Cortex of kidney (tissue), 1 donor: Measurements from ENCODE around the gene SECTM1.
A peak's percentile ranks its signal among the peaks of the same experiment; 100 is the strongest.

Experiments used
- DNase-seq: peaks from one replicate; lab custom pipeline; 2025; lab: John Stamatoyannopoulos, UW

Gene SECTM1

DNA sequence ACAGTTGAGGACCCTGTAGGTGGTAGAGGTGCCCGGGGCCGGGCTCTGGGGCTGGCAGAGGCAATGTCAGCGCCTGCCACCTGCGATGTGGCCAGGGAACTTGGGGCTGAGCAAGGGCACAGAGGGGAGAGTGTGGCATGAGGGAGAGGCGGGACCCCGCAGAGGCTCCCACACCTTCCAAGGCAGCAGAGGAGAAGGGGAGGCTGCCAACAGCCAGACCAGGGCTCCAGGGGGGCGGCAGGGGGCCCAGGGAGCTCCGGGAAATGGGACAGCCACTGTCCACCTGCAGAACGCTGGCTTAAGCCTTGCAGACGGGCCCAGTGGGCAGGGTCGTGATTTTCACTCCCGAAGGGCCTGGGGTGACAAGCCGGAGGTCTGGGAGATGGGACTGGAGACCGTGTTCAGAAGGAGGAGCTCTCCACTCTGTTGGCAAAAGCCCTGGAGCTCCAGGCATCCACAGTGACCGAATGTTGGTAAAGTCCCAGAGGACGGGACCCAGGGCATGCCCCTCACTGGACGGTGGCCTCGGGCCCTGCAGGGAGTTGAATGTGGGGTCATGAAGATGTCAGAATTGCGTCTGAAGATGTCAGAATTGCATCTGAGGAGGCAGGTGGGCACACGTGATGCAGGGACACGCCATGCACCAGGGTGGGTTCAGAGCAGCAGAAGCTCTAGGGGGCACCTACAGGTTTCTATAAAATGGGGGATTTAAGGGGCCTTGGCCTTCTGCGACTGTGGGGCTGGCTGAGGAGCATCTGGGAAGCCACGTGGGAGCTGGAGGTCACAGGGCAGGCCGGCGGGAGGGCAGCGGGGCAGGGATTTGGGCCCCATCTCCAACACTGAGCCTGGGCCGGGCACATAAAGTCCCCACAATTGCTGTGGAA, 34.8 kb downstream of the SECTM1 start:
- DNase-seq, result no peak

DNA sequence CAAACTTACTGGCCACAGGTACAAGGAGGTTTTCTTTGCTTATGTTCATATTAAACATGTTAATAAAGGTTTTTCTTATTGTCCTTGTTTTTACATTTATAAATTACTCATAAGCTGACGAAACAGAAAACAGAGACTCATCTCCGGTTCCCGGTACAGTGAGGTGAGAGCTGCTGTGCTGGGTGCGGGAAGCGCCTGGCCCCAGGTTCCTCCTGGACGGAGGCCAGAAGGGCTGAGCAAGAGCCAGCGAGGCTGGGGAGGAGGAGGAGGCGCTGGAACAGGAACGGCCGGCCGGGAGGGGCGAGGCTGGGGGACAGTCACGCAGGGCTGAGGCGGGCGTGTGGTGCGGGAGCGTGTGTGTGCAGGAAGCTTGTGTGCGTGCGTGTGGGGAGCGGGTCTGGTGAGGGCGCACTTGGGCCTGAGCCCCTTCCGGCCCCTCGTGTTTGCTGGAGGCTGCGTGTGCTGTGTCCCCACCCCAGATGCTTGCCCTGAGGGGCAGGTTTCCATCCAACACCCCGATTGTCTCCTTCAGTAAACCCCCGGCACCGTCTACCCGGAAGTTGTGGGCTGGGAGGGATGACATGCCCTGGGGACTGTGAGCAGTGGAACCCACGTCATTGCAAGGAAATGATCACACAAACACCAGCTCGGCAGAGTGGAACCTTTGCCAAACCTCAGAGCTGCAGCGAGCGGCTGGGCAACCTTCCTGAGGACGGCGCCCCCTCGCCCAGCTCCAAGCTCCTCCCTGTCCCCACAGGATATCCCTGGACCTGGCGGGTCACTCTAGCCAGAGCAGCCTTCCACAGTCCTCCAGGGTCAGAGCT, 35.6 kb downstream of the SECTM1 start:
- peak; percentile 28 for DNase-seq

DNA sequence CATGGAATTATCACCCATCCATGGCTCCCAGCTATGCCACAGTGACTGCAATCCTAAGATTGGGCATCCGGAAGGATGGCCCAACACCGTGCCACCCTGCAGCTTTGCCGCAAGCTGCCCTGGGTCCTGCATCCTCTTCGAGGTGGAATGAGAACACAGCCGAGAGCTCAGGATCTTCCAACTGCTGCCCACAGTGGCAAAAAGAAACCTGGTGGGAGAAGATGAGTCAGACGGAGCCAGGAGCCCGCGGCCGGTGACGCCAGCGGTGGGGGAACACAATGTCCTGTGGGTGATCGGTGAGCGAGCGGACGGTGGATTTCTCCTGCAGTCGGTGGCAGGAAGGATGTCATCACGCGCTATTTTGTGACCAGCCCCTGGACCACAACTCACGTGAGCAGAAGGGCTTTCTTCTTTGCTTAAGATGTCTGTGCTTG, 36.3 kb downstream of the SECTM1 start:
- no peak for DNase-seq

DNA sequence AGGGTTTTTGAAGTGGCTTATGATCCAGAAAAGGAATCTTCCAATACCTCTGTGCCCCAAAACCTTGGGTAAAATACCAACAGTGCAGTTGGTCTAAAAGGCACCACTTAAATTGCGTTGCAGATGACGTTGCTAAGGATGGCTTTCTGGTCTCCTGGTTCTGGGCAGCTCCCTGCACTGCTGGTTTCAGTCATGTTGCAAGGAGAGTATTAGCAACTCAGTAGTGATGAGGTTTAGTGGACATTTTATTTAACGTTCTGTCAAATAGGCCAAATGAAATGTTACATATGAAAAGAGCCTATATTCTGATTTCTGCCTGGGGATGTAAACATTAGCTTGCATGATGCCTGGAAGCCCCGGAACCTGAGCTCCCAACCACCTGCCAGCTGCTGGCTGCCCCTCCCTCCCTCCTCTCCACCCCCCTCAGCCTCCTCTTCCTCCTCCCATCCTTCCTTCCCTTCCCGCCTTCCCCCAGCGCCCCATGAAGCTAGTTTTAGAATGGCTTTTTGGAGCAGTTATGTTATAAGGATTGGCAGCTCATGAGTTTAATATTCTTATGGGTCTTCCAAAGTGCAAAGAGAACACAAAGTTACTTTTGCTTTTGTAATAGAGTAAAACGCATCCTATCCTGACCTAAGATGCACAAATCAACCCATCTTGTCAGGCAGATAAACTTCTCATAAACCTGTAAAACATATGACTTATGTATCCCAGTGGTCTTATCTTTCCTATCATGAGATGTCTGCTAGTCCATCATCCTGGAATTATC, 36.9 kb downstream of the SECTM1 start:
- no peak for DNase-seq

DNA sequence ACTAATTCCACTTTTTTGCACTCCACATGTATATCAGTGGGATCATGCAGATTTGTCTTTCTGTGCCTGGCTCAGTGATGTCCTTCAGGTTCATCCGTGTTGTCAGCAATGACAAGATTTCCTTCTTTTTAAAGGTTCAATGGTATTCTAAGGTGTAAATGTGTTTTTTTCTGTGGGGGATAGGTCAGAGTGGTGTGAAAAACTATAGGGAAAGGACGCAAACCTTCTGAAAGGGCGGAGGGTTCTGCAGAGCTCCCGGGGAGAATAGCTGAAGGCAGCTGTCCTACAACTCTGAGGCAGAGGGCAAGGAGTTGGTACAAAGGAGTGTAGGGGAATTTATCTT, 38.1 kb downstream of the SECTM1 start:
- DNase-seq, result no peak

DNA sequence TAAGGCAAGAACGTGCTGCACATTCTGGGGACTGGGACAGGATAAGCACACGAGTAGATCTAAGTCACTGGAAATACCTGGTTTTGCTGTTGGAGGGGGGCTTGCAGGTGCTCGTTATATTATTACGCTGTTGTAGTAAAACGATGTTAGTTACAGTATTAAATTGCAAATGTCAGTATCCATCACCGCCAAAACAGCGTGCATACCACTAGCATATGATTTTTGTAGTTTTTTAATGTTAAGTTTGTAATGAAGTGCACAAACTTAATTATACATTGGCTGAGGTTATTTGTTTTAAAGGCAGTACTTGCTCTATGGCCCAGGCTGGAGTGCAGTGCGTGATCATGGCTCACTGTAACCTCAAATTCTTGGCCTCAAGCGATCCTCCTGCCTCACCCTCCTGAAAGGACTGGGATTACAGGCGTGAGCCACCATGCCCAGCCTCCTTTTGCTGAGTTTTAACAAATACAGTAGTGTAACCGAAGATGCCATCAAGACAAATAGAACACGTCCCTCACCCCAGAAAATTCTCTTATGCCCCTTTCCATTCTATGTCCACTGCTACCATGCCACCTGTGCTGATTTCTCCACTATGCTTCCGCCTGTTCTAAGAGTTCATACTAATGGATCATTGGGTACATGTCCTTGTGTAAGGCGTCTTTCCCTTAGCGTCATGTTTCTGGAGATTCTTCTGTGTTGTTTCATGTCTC, 39.3 kb downstream of the SECTM1 start:
- no peak for DNase-seq

DNA sequence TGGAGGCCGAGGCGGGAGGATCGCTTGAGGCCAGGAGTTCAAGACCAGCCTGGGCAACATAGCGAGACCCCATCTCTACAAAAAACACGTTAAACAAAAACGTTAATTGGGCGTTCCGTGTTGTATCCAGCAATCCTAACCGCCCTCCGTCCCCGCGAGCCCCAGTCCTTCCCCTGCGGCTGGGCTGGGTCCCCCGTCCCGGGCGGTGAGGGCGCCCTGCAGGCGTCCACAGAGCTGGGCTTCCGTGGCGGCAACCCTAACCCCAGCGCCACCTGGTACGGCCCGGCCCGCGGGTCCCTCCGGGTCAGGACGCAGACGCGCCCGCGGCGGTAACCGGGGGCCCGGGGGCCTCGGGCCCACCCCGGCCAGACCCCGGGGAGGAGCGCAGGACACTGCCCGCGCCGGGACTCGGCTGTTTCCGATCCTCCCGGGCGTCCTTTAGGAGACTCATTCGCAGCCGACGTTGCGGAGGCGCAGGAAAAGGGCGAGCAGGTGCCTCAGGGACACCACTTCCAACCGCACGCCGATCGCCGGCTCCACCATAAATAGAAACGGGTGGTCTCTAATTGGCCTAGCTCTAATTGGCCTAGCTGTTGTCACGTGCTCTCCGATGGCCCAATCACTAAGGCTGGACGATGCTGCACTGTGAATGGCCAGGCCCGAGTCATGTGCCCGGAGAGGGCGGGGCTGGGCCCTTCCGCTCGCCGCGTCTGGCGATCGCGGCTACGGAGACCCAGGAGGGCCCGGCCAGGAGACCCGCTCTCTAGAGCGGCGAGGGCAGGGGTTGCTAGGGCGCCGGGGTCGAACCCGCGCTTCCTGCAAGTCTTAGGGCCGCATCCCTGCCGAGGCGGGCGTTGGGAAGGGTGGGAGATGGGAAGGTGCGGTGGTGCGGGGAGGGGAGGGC, 41.1 kb downstream of the SECTM1 start:
- no peak for DNase-seq

DNA sequence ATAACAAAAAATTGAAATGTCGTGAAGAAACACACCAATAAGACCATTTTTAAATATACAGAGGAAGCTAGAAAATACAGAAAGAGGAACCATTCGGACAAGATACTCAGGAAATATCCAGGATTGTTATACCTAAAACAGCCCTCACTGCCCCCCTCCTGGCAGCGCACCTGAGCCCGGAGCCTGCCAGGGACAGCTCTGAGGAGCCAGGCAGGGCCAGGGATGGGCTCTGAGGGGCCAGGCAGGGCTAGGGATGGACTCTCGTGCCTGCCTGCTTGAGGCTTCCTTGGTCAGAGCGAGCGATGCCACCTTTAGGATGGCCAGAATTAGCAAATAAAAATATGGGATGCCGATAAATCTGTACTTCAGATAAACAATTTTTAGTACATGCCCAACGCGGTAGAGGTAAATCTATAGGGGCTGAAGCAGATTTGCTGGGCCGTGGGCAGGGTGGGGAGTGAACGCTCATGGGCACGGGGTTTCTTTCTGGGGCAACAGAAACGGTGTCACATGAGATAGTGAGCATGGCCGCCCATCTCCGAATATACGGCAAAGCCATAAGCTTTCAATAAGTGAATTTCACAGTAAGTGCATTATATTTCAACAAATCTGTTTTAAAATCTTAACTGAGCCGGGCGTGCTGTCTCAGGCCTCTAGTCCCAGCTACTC, 41.9 kb downstream of the SECTM1 start:
- no peak for DNase-seq

DNA sequence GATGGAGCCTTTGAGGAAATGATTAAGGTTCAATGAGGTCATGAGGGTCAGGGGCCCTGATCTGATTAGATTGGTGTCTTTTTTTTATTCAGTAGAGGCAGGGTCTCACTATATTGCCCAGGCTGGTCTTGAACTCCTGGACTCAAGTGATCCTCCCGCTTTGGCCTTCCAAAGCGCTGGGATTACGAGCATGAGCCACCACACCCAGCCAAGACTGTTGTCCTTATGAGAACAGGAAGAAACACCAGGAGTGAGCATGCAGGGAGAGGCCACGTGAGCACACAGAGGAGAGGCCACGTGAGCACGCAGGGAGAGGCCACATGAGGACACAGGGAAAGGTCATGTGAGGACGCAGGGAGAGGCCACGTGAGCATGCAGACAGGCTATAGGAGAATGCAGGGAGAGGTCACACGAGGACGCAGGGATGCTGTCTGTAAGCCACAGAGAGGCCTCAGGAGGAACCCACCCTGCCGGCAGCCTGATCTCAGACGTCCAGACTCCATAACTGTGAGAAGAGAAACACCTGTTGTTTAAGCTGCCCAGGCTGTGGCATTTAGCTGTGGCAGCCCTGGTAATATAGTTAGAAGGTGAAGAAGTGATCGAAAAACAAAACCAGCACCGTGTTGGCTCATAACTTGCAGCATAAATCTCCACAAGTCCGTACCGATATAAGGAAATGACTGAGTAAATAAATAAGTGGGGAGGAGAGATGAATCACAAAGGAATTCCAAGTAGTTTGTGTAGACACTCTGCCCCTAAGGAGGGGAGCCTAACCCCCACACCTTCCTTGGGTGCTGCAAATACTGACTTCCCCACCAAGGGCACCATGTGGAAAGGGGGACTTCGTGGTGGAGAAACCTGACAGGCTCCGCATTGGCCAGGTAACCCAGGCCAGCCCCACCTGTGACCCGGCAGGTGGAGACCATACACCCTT, 45.4 kb downstream of the SECTM1 start:
- no peak for DNase-seq

DNA sequence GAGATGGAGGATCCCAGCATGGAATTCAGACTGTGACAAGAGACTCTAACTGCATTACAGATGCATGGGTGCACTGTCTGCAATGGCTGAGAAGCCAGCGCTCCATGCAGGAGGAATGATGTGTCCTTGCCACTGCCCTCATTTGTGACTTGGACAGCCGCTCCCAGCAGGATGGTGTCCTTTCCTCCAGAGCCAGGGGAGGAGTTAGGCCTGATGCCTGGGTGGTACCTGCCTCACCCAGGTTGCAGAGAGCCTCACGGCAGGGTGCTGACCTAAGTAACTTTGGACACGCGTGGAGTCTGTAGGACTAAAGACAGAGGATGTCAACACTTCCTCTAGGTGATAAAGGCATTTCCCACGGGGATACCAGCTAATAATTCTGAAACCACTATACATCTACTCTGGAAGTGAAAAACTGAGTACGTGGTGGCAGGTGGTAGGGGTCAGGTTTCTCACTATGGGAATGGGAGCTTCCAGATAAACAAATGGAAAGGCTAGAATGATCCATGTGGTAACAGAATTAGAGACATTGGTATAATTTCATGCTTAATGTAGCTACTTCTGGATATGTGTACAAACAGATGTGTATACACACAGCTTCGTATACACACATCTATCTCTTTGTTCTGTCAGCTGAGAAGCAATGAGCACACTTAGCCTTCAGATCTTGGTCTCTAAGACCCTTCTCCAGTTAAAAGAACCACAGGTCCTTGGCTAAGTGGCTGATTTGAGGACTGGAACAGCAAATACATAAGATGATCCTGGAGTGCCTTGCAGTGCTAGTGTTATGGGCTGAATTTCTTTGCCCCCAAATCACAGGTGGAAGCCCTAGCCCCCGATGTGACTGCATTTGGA, 46.3 kb downstream of the SECTM1 start:
- no peak for DNase-seq

DNA sequence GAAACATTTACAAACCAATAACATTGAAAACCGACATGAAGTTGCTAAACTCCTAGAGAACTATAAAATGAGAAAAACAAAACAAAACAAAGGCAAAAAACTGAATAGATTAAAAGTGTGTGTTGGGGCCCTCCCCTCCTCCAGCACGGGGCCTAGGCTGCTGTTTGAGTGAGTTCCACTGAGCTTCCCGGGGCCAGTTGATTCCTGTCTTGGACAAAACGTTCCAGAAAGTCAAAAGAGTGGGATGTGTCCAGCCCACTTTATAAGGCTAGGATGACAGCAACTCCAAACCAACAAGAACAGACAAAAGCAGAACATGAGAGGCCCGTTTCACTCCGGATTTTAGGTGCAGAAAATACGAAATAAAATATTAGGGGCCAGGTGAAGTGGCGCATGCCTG, 48.4 kb downstream of the SECTM1 start:
- DNase-seq, result no peak

DNA sequence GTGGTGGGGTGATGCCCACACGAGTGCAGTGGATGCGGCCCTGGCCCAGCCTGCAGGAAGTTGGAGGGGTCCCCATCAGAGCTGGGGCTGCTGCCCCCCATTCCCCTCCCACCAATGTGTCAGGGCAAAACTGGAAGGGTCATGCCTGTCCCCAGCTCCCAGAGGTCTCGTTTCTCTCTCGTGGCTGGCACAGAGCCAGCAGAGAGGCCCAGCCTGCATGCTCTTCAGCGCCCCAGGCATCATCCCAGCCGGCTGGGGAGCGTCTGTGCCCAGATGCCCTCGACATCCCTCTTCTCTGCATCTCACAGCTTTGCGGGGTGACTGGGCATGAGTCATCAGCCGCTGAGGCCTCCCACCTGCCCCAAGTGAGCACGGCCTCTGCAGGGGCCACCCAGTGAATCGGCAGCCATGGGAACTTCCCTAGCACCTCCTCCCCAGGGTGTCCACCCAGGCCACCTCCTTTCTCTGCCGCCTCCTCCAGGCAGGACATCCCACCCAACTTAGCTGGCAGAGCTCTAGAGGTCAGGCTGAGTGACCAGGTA, 50.3 kb downstream of the SECTM1 start:
- DNase-seq, result no peak

DNA sequence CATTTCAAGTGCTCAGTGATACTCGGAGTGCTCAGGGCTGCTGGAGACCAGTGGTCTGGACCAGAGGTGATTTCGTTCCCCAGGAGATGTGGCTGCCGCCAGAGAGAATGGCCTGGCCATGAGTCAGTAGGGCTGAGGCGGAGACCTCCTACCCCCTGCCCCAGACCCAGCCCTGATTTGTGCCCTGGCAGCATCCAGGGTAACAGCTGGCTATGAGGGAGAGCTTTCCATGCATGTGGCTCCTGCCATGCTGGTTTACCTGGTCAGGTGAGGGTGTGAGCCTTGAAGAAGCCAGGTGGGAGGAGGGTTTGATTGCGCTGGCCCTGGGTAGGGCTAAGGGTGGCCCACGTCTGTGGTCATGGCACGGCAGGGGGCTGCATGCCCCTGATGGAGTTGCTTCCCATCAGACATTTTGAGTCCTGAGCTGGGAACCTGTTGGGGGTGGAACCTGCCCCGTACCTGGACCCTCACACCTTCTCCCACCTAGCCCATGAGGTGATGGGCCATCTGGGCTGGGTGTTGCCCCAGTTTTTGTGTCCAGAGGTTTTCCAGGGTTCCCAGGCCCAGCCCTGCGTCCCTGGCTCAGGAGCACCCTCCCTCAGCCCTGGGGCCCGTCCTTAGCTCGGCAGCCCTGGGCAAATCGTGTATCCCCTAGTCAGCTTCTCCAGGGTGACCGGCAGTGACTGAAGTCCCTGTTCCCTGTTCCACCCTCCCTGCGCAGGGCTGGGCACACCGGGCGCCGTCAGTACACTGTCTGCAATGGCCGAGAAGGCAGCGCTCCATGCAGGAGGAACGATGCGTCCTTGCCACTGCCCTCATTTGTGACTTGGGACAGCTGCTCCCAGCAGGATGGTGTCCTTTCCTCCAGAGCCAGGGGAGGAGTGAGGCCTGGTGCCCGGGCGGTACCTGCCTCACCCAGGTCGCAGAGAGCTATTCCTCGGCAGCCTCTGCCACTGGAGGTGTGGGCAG, 51.0 kb downstream of the SECTM1 start:
- no peak for DNase-seq

DNA sequence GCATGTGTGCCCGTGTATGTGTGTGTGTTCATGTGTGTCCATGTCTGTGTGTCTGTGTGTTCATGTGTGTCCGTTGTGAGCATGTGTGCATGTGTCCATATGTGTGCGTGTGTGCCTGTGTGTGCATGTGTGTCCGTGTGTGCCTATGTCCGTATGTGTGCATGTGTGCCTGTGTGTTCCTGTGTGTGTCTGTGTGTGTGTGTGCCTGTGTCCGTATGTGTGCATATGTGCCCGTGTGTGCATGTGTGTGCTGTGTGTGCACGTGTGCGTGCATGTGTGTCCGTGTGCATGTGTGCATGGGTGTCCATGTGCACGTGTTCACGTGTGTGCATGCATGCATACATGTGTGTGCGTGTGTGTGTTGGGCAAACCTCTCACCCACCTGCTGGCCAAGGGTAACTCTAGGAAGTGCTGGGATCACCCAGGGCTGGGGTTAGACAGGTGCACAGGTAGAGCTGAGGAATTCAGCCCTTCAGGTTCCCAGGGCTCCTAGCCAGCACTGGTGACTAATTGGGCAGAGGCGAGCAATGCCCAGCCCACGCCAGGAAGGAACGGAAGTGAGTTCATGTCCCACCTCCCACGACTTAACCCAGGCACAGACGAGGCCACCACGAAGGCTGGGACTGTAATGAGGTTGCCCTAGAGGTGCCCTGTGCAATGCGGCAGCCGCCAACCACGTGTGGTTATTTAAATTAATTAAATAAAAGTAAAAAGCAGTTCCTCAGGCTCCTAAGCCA, 51.9 kb downstream of the SECTM1 start:
- DNase-seq, result no peak

DNA sequence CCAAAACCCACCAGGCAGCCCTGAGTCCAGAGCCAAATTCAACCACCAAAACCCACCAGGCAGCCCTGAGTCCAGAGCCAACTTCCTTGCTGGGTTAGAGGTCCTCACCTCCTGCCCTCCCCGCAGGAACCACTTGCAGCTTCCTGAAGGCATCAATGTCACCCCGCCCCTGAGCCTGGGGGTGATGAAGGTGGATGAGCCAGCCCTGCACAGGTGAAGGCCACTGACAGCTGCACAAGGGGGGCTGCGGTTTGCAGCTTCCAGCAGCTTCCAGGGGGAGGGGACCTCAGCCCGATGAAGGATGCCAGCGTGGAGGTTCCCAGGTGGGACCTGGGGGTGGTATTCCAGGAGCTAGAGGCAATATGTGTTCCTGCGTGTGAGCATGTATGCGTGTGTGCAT, 52.5 kb downstream of the SECTM1 start:
- no peak for DNase-seq

DNA sequence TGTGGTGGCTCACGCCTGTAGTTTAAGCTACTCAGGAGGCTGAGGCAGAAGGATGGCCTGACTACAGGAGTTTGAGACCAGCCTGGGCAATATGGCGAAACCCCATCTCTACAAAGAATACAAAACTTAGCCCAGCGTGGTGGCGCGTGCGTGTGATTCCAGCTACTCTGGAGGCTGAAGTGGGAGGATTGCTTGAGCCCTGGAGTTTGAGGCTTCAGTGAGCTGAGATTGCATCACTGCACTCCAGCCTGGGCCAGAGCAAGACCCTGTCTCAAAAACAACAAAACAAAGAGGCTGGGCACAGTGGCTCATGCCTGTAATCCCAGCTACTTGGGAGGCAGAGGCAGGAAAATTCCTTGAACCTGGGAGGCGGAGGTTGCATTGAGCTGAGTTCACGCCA, 53.0 kb downstream of the SECTM1 start:
- no peak for DNase-seq
